Neural cell (in vitro differentiated cells): Measurements from ENCODE around the gene PTPRT.

Experiments used
- CTCF ChIP-seq: fragments of 450-650 bp; IDR thresholded peaks from 2 replicates; pipeline ENCODE4 v1.5.1; 2014; ENCODE audit warnings: antibody characterized with exemption, mild to moderate bottlenecking, moderate library complexity; ENCODE audit not compliant: poor library complexity, severe bottlenecking
- MXI1 ChIP-seq: fragments of 450-650 bp; conservative IDR thresholded peaks from 2 replicates; pipeline ENCODE4 v1.6.1; 2014; ENCODE audit warnings: antibody characterized with exemption, mild to moderate bottlenecking; ENCODE audit not compliant: poor library complexity, severe bottlenecking
- POLR2AphosphoS5 ChIP-seq: IDR thresholded peaks from 2 replicates; pipeline ENCODE4 v1.6.1; 2012
- RAD21 ChIP-seq: fragments of 450-650 bp; conservative IDR thresholded peaks from 2 replicates; pipeline ENCODE4 v1.6.1; 2014; ENCODE audit warnings: antibody characterized with exemption, mild to moderate bottlenecking, moderate library complexity
- REST ChIP-seq: IDR thresholded peaks from 2 replicates; pipeline ENCODE4 v1.6.1; 2012; ENCODE audit warnings: borderline replicate concordance
- TAF1 ChIP-seq: IDR thresholded peaks from 2 replicates; pipeline ENCODE4 v1.6.1; 2012; ENCODE audit warnings: low read depth

- TF ChIP-seq CTCF (peak; percentile 95), TAF1 (no peak), REST (peak; percentile 64), POLR2AphosphoS5 (no peak), RAD21 (peak; percentile 96), MXI1 (peak; percentile 36)
Measured at GRCh38 chr20:43187476-43188233, 2.1 kb downstream of the PTPRT start.
